ENCODE results near the gene PACS2. TPM values are rescaled to one million over a fixed set of nuclear protein-coding genes. Genes with fewer than 3 reads are reported as not detected.

The PACS2 gene
- total RNA-seq, 1 donor from 2014 or later: 67.7 TPM

GRCh38 chr14:105420101-105420973 is 105.8 kb downstream of the PACS2 start:
- no peak for DNase-seq (ENCODE audit: low read depth)

GRCh38 chr14:105420974-105421674 is 106.6 kb downstream of the PACS2 start:
- no peak for DNase-seq (ENCODE audit: low read depth)

- no peak for DNase-seq (ENCODE audit: low read depth)
Measured at GRCh38 chr14:105421723-105422615, 107.4 kb downstream of the PACS2 start.

- DNase-seq (ENCODE audit: low read depth): no peak
Measured at GRCh38 chr14:105422695-105423487, 108.3 kb downstream of the PACS2 start.

- DNase-seq (ENCODE audit: low read depth): no peak
Measured at GRCh38 chr14:105423488-105424195, 109.1 kb downstream of the PACS2 start.

GRCh38 chr14:105424861-105425260 is 110.3 kb downstream of the PACS2 start:
- DNase-seq (ENCODE audit: low read depth): no peak

GRCh38 chr14:105425823-105426247 is 111.3 kb downstream of the PACS2 start:
- DNase-seq (ENCODE audit: low read depth): no peak

- DNase-seq (ENCODE audit: low read depth): no peak
Measured at GRCh38 chr14:105426416-105427130, 112.0 kb downstream of the PACS2 start.

GRCh38 chr14:105427412-105427811 is 112.9 kb downstream of the PACS2 start:
- no peak for DNase-seq (ENCODE audit: low read depth)

- DNase-seq (ENCODE audit: low read depth): no peak
Measured at GRCh38 chr14:105427936-105428485, 113.5 kb downstream of the PACS2 start.

GRCh38 chr14:105430042-105430441 is 115.5 kb downstream of the PACS2 start:
- no peak for DNase-seq (ENCODE audit: low read depth)

- peak; percentile 32 for DNase-seq (ENCODE audit: low read depth)
Measured at GRCh38 chr14:105430565-105430964, 116.0 kb downstream of the PACS2 start.

GRCh38 chr14:105431256-105431655 is 116.7 kb downstream of the PACS2 start:
- DNase-seq (ENCODE audit: low read depth): no peak

- no peak for DNase-seq (ENCODE audit: low read depth)
Measured at GRCh38 chr14:105432657-105433056, 118.1 kb downstream of the PACS2 start.

GRCh38 chr14:105433161-105433605 is 118.6 kb downstream of the PACS2 start:
- no peak for DNase-seq (ENCODE audit: low read depth)

GRCh38 chr14:105436402-105436801 is 121.9 kb downstream of the PACS2 start:
- no peak for DNase-seq (ENCODE audit: low read depth)

GRCh38 chr14:105436891-105437722 is 122.6 kb downstream of the PACS2 start:
- no peak for DNase-seq (ENCODE audit: low read depth)

GRCh38 chr14:105437723-105438500 is 123.4 kb downstream of the PACS2 start:
- no peak for DNase-seq (ENCODE audit: low read depth)

Measured in renal cortical epithelial cell (primary cell).